ENCODE results near the gene LCN10. TPM values are rescaled to one million over a fixed set of nuclear protein-coding genes. Genes with fewer than 3 reads are reported as not detected.

Gene LCN10
- polyA plus RNA-seq, 3 donors = 0.16 TPM; not detected in 2

- Histone ChIP-seq H3K36me3 (replicated peaks in 1 of 2; ENCODE audit: control insufficient read depth in 1 of 2, insufficient read depth in 2 of 2, low read length in 2 of 2) (peaks cover 45 to 48% of the 10 kb centered on the region in 2 donors), H4K20me1 (ENCODE audit: insufficient read depth, low read length) (peaks cover 73% of the 10 kb centered on the region), H3K4me2 (replicated peaks; ENCODE audit: extremely low read depth, low read length, poor library complexity, severe bottlenecking) (peak overlapping the region; percentile 85), H3K4me1 (ENCODE audit: control insufficient read depth in 1 of 2, insufficient read depth in 2 of 2, low read length in 2 of 2) (peaks cover 26 to 38% of the 10 kb centered on the region in 2 donors), H3K9me3 (replicated peaks in 1 of 2; ENCODE audit: control insufficient read depth in 1 of 2, insufficient read depth in 1 of 2, low read length in 2 of 2) (no peaks in the 10 kb centered on the region), H3K4me3 (replicated peaks in 1 of 3; ENCODE audit: low read depth in 2 of 3, low read length in 3 of 3) (no peak overlapping the region), H3K27me3 (ENCODE audit: control insufficient read depth in 2 of 2, insufficient read depth in 2 of 2, low read length in 2 of 2) (peaks cover 0 to 9% of the 10 kb centered on the region in 2 donors), H2AFZ (ENCODE audit: insufficient read depth, low read depth, low read length, poor library complexity, severe bottlenecking) (no peak overlapping the region), H3K79me2 (ENCODE audit: insufficient read depth, low read length) (peaks cover 58% of the 10 kb centered on the region), H3K27ac (ENCODE audit: low read depth in 1 of 2, low read length in 2 of 2) (no peak overlapping the region), H3K9ac (ENCODE audit: insufficient read depth, low read length, poor library complexity, severe bottlenecking) (no peak overlapping the region)
- H3K9me3 Mint-ChIP-seq = no peaks in the 10 kb centered on the region
- no peak overlapping the region for H3K4me3 Mint-ChIP-seq
- peaks cover 31 to 46% of the 10 kb centered on the region in 2 donors for H3K36me3 Mint-ChIP-seq
- 76% methylated on average over 7 of the region's 10 CpGs for WGBS (ENCODE audit: insufficient coverage)
- no peak overlapping the region for H3K27ac Mint-ChIP-seq
- intact Hi-C loops (cut with micrococcal nuclease) = loop anchor here (5.0 to 10.0 kb wide), 2 partner anchors 38 to 241 kb away; partner anchors contain the start of genes AGPAT2 (in 2 of the 2) and SEC16A (in 1 of the 2)
- peaks cover 37% of the 10 kb centered on the region for H3K4me1 Mint-ChIP-seq
- TF ChIP-seq CTCF (IDR thresholded peaks at IDR 0.05) = no peak
- peaks cover 6 to 12% (median 8%) of the 10 kb centered on the region in 3 donors for H3K27me3 Mint-ChIP-seq (ENCODE audit: low read depth in 3 of 3)
- DNase-seq = no peak
Measured at GRCh38 chr9:136725612-136726011, 17.1 kb downstream of the LCN10 start.

DNA sequence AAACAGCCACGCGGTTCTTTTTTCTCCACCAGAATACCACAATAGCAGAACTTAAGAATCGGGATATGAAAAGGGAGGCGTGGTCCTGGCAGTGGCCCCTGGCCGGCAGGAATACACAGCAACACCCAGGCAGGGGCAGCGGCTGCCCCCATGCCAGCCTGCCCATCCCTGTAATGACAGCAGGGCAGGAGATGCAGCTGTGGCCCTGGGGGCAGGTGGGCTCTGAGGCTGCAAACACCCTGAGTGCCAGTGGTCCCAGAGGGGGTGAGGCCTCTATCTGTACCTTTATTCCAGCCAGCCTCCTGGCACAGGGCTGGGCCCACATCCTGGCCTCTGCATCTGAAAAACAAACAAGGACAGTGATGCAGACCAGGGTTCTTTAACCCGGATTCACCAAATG is 18.0 kb downstream of the LCN10 start:
- H3K27me3 Mint-ChIP-seq (ENCODE audit: low read depth in 3 of 3) = peaks cover 4 to 10% (median 10%) of the 10 kb centered on the region in 3 donors
- H3K9me3 Mint-ChIP-seq = no peaks in the 10 kb centered on the region
- no peak overlapping the region for H3K9ac ChIP-seq (ENCODE audit: insufficient read depth, low read length, poor library complexity, severe bottlenecking)
- peaks cover 81% of the 10 kb centered on the region for H4K20me1 ChIP-seq (ENCODE audit: insufficient read depth, low read length)
- peaks cover 45 to 48% of the 10 kb centered on the region in 2 donors for H3K36me3 ChIP-seq (replicated peaks in 1 of 2; ENCODE audit: control insufficient read depth in 1 of 2, insufficient read depth in 2 of 2, low read length in 2 of 2)
- H3K4me1 Mint-ChIP-seq = peaks cover 39% of the 10 kb centered on the region
- peaks cover 26 to 40% of the 10 kb centered on the region in 2 donors for H3K4me1 ChIP-seq (ENCODE audit: control insufficient read depth in 1 of 2, insufficient read depth in 2 of 2, low read length in 2 of 2)
- TF ChIP-seq CTCF (IDR thresholded peaks at IDR 0.05) = no peak
- no peaks in the 10 kb centered on the region for H3K9me3 ChIP-seq (replicated peaks in 1 of 2; ENCODE audit: control insufficient read depth in 1 of 2, insufficient read depth in 1 of 2, low read length in 2 of 2)
- H3K4me2 ChIP-seq (replicated peaks; ENCODE audit: extremely low read depth, low read length, poor library complexity, severe bottlenecking) = no peak overlapping the region
- H3K79me2 ChIP-seq (ENCODE audit: insufficient read depth, low read length) = peaks cover 55% of the 10 kb centered on the region
- intact Hi-C loops (cut with micrococcal nuclease) = loop anchor here (5.0 to 10.0 kb wide), 2 partner anchors 37 to 240 kb away; partner anchors contain the start of genes AGPAT2 (in 2 of the 2) and SEC16A (in 1 of the 2)
- peaks cover 31 to 46% of the 10 kb centered on the region in 2 donors for H3K36me3 Mint-ChIP-seq
- no peak overlapping the region for H3K27ac ChIP-seq (ENCODE audit: low read depth in 1 of 2, low read length in 2 of 2)
- 87% methylated on average over 2 of the region's 7 CpGs for WGBS (ENCODE audit: insufficient coverage)
- peaks cover 0 to 9% of the 10 kb centered on the region in 2 donors for H3K27me3 ChIP-seq (ENCODE audit: control insufficient read depth in 2 of 2, insufficient read depth in 2 of 2, low read length in 2 of 2)
- no peak overlapping the region for H3K27ac Mint-ChIP-seq
- DNase-seq = no peak
- H3K4me3 ChIP-seq (replicated peaks in 1 of 3; ENCODE audit: low read depth in 2 of 3, low read length in 3 of 3) = no peak overlapping the region
- H3K4me3 Mint-ChIP-seq = no peak overlapping the region
- no peak overlapping the region for H2AFZ ChIP-seq (ENCODE audit: insufficient read depth, low read depth, low read length, poor library complexity, severe bottlenecking)

All from CD14-positive monocyte (primary cell).